HG02852 (cell line): ENCODE results near the gene SLC7A8.

Source experiments
- ATAC-seq: cut with Tn5 transposase; IDR thresholded peaks from one replicate; pipeline ENCODE4 v1.9.1; 2021; ENCODE audit warnings: mild to moderate bottlenecking, moderate library complexity; ENCODE audit not compliant: unreplicated experiment

Gene SLC7A8

GRCh38 chr14:23132970-23133369 is 50.5 kb downstream of the SLC7A8 start:
- no peak for ATAC-seq

- ATAC-seq = no peak
Observed at GRCh38 chr14:23131482-23131881, 52.0 kb downstream of the SLC7A8 start.

- ATAC-seq = no peak
Observed at GRCh38 chr14:23130871-23131270, 52.6 kb downstream of the SLC7A8 start.

- ATAC-seq = no peak
Observed at GRCh38 chr14:23129759-23130316, 53.6 kb downstream of the SLC7A8 start.

- no peak for ATAC-seq
Observed at GRCh38 chr14:23128969-23129758, 54.3 kb downstream of the SLC7A8 start.

- no peak for ATAC-seq
Observed at GRCh38 chr14:23127861-23128260, 55.6 kb downstream of the SLC7A8 start.

- no peak for ATAC-seq
Observed at GRCh38 chr14:23126548-23127278, 56.7 kb downstream of the SLC7A8 start.

GRCh38 chr14:23125933-23126524 is 57.4 kb downstream of the SLC7A8 start:
- ATAC-seq = no peak

- ATAC-seq = no peak
Observed at GRCh38 chr14:23125011-23125410, 58.4 kb downstream of the SLC7A8 start.

- no peak for ATAC-seq
Observed at GRCh38 chr14:23124337-23124954, 59.0 kb downstream of the SLC7A8 start.

- no peak for ATAC-seq
Observed at GRCh38 chr14:23123419-23123818, 60.0 kb downstream of the SLC7A8 start.

GRCh38 chr14:23122086-23122485 is 61.4 kb downstream of the SLC7A8 start:
- no peak for ATAC-seq

GRCh38 chr14:23121361-23121771 is 62.1 kb downstream of the SLC7A8 start:
- no peak for ATAC-seq

- peak; percentile 76 for ATAC-seq
Observed at GRCh38 chr14:23120541-23121251, 62.8 kb downstream of the SLC7A8 start.

- no peak for ATAC-seq
Observed at GRCh38 chr14:23119363-23120327, 63.8 kb downstream of the SLC7A8 start.

GRCh38 chr14:23118506-23119362 is 64.7 kb downstream of the SLC7A8 start, which contains the start of gene CEBPE:
Gene CEBPE (minus strand): TSS chr14:23119255. CDS start chr14:23119091, 164 bp downstream.
- no peak for ATAC-seq

- ATAC-seq = no peak
Observed at GRCh38 chr14:23117371-23118020, 66.0 kb downstream of the SLC7A8 start.

GRCh38 chr14:23115918-23116317 is 67.5 kb downstream of the SLC7A8 start:
- no peak for ATAC-seq
